Measurements from ENCODE around the gene NRP2. TPM values are rescaled to one million over a fixed set of nuclear protein-coding genes. Genes with fewer than 3 reads are reported as not detected.

NRP2 gene
- total RNA-seq, 4 donors from 2014 or later, result 195 to 440 (median 314) TPM

DNA sequence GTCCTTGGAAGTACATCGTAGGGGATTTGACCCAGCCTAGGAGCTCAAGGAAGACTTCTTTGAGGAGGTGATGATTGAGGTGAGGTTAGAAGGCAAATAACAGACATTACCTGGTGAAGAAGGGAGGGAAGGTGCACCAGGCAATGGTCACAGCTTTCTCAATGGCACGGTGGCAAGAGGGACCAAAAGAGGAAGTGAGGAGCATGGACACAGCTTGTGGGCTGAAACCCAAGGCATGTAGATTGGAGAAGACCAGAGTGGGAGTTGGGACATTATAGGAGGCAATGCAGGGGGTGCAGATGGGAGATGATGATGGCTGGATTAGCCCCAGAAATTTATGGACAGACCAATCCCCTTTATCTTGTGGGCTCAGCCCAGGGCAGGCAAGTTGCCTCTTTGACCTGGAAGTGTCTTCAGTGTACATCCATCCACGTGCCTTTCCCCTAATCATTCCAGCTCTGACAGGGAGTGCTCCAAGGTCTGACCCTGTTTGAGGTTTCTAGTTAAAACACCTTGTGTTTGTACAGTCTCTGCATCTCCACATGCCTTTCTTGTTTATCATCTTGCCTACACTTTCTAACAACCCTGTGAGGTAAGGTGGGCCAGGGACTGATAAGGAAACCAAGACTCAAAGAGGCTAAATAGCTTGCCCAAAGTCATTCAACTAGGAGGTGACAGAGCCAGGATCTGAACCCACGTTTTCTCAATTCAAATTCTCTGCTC is 59.1 kb downstream of the NRP2 start:
- TF ChIP-seq POLR2AphosphoS5 (IDR thresholded peaks at IDR 0.05), result no peak
- TF ChIP-seq, protein P1, sequence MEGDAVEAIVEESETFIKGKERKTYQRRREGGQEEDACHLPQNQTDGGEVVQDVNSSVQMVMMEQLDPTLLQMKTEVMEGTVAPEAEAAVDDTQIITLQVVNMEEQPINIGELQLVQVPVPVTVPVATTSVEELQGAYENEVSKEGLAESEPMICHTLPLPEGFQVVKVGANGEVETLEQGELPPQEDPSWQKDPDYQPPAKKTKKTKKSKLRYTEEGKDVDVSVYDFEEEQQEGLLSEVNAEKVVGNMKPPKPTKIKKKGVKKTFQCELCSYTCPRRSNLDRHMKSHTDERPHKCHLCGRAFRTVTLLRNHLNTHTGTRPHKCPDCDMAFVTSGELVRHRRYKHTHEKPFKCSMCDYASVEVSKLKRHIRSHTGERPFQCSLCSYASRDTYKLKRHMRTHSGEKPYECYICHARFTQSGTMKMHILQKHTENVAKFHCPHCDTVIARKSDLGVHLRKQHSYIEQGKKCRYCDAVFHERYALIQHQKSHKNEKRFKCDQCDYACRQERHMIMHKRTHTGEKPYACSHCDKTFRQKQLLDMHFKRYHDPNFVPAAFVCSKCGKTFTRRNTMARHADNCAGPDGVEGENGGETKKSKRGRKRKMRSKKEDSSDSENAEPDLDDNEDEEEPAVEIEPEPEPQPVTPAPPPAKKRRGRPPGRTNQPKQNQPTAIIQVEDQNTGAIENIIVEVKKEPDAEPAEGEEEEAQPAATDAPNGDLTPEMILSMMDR (IDR thresholded peaks at IDR 0.05), result no peak
- no peak for TF ChIP-seq POLR2A (IDR thresholded peaks at IDR 0.05; ENCODE audit: low read depth)
- no peak for TF ChIP-seq EP300 (IDR thresholded peaks at IDR 0.05)
- no peak overlapping the region for H3K4me3 ChIP-seq
- no peaks in the 10 kb centered on the region for H3K27me3 ChIP-seq
- intact Hi-C loops (cut with DNase I), result no loop called here
- no peaks in the 10 kb centered on the region for H3K9me3 ChIP-seq
- H3K4me1 ChIP-seq, result peaks cover 0 to 84% (median 77%) of the 10 kb centered on the region in 4 donors
- no peak for DNase-seq (ENCODE audit: extremely low spot score)
- H3K36me3 ChIP-seq, result peaks cover 13 to 100% (median 69%) of the 10 kb centered on the region in 4 donors
- peak overlapping the region; percentile 80 to 98 (median 90) for H3K27ac ChIP-seq (replicated peaks in 1 of 4)
- WGBS, result 63% methylated on average over 4 of the region's 4 CpGs

- Histone ChIP-seq H3K36me3 (peaks cover 13 to 98% (median 73%) of the 10 kb centered on the region in 4 donors), H3K27me3 (no peaks in the 10 kb centered on the region), H3K4me1 (peaks cover 0 to 84% (median 77%) of the 10 kb centered on the region in 4 donors), H3K9me3 (no peaks in the 10 kb centered on the region), H3K27ac (replicated peaks in 1 of 4) (peak overlapping the region; percentile 80 to 98 (median 90)), H3K4me3 (no peak overlapping the region)
- intact Hi-C loops (cut with DNase I), result no loop called here
- TF ChIP-seq, protein P1 (IDR thresholded peaks at IDR 0.05), result no peak
- TF ChIP-seq POLR2AphosphoS5 (IDR thresholded peaks at IDR 0.05) (no peak), POLR2A (IDR thresholded peaks at IDR 0.05; ENCODE audit: low read depth) (no peak)
- 93% methylated on average over 9 of the region's 11 CpGs for WGBS
- DNase-seq (ENCODE audit: extremely low spot score), result no peak
Measured at GRCh38 chr2:205743137-205743536, 60.8 kb downstream of the NRP2 start.

- no peaks in the 10 kb centered on the region for H3K9me3 ChIP-seq
- 44% methylated on average over 7 of the region's 7 CpGs for WGBS
- H3K27me3 ChIP-seq, result no peaks in the 10 kb centered on the region
- peaks cover 0 to 88% (median 79%) of the 10 kb centered on the region in 4 donors for H3K4me1 ChIP-seq
- TF ChIP-seq EP300 (IDR thresholded peaks at IDR 0.05), result no peak
- TF ChIP-seq POLR2AphosphoS5 (IDR thresholded peaks at IDR 0.05), result no peak
- TF ChIP-seq, protein P1 (IDR thresholded peaks at IDR 0.05), result no peak
- TF ChIP-seq POLR2A (IDR thresholded peaks at IDR 0.05; ENCODE audit: low read depth), result no peak
- H3K27ac ChIP-seq (replicated peaks in 1 of 4), result peak overlapping the region; percentile 80 to 98 (median 90)
- intact Hi-C loops (cut with DNase I), result no loop called here
- peaks cover 13 to 97% (median 75%) of the 10 kb centered on the region in 4 donors for H3K36me3 ChIP-seq
- H3K4me3 ChIP-seq, result no peak overlapping the region
- DNase-seq (ENCODE audit: extremely low spot score), result no peak
Measured at GRCh38 chr2:205744074-205744591, 61.8 kb downstream of the NRP2 start.

- H3K36me3 ChIP-seq, result peaks cover 8 to 94% (median 71%) of the 10 kb centered on the region in 4 donors
- no peaks in the 10 kb centered on the region for H3K27me3 ChIP-seq
- intact Hi-C loops (cut with DNase I), result no loop called here
- no peak for DNase-seq (ENCODE audit: extremely low spot score)
- no peaks in the 10 kb centered on the region for H3K9me3 ChIP-seq
- peak overlapping the region; percentile 80 to 98 (median 90) for H3K27ac ChIP-seq (replicated peaks in 1 of 4)
- 85% methylated on average over 12 of the region's 14 CpGs for WGBS
- no peak overlapping the region for H3K4me3 ChIP-seq
- H3K4me1 ChIP-seq, result peaks cover 0 to 100% (median 95%) of the 10 kb centered on the region in 4 donors
- TF ChIP-seq, protein P1 (IDR thresholded peaks at IDR 0.05), result peak in 1 of 3 experiments; percentile 9
- TF ChIP-seq POLR2A (IDR thresholded peaks at IDR 0.05; ENCODE audit: low read depth), result no peak
Measured at GRCh38 chr2:205745661-205746419, 63.5 kb downstream of the NRP2 start.

Measured in esophagus muscularis mucosa (tissue), 4 donors.